ENCODE measurements around the gene DOCK4.

The DOCK4 gene

DNA sequence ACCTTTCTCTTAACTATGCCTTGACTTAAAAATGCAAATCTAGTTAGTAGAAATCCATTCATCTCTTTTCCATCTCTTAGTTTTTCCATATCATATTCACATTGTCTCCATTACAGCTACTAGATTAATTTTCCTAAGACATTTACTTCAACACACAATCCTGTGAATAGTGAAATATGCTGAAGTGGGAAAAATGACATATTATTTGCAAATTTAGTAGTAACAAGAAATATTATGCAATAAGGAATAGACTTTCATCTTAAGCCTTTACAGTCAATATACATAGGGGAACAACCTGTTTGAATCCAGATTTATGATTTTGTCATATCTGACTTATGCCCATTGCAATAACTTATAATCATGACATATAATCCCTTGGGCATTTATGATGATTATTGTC, 366.9 kb downstream of the DOCK4 start:
- H3K36me3 ChIP-seq (ENCODE audit: low read length) = no peaks in the 10 kb centered on the region
- H3F3A ChIP-seq (ENCODE audit: insufficient read depth) = no peaks in the 10 kb centered on the region
- H3K4me3 ChIP-seq (ENCODE audit: insufficient read depth, low read length, poor library complexity, severe bottlenecking) = no peak overlapping the region
- no peak overlapping the region for H3K9ac ChIP-seq (ENCODE audit: low read length)
- H3K9me2 ChIP-seq (replicated peaks; ENCODE audit: insufficient read depth, low read length) = no peaks in the 10 kb centered on the region
- H2AFZ ChIP-seq (ENCODE audit: low read depth, low read length, severe bottlenecking) = no peak overlapping the region
- no peaks in the 10 kb centered on the region for H4K20me1 ChIP-seq (ENCODE audit: low read depth, low read length)
- no peak overlapping the region for H3K4me2 ChIP-seq (ENCODE audit: low read depth, low read length, poor library complexity, severe bottlenecking)
- TF ChIP-seq, protein P1, sequence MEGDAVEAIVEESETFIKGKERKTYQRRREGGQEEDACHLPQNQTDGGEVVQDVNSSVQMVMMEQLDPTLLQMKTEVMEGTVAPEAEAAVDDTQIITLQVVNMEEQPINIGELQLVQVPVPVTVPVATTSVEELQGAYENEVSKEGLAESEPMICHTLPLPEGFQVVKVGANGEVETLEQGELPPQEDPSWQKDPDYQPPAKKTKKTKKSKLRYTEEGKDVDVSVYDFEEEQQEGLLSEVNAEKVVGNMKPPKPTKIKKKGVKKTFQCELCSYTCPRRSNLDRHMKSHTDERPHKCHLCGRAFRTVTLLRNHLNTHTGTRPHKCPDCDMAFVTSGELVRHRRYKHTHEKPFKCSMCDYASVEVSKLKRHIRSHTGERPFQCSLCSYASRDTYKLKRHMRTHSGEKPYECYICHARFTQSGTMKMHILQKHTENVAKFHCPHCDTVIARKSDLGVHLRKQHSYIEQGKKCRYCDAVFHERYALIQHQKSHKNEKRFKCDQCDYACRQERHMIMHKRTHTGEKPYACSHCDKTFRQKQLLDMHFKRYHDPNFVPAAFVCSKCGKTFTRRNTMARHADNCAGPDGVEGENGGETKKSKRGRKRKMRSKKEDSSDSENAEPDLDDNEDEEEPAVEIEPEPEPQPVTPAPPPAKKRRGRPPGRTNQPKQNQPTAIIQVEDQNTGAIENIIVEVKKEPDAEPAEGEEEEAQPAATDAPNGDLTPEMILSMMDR (IDR thresholded peaks at IDR 0.05; ENCODE audit: insufficient read depth, low read length, poor library complexity, severe bottlenecking) = no peak
- no peak for TF ChIP-seq EZH2phosphoT487 (conservative IDR thresholded peaks at IDR 0.05; ENCODE audit: low read length)
- no peaks in the 10 kb centered on the region for H3K79me2 ChIP-seq (ENCODE audit: insufficient read depth, low read length)
- H3K27me3 ChIP-seq (ENCODE audit: low read length) = no peaks in the 10 kb centered on the region
- no peak overlapping the region for H3K27ac ChIP-seq (ENCODE audit: low read depth, low read length)
- no peaks in the 10 kb centered on the region for H3K9me3 ChIP-seq (ENCODE audit: insufficient read depth, low read length)

DNA sequence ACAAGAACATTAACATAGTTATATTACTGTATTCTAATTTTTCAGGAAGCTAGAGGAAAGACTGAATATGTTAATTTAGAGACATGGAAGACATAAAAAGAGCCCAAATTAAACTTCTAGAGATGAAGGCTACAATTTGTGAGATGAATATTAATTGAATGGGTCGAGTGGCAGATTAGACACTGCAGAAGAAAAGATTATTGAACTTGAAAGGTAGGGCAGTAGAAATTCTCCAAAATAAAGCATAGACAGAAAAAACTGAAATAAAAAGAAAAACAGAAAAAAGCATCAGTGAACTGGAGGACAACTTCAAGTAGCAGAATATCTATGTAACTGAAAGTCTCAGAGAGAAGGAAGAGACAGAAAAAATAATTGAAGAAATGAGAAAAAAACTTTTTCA, 369.6 kb downstream of the DOCK4 start:
- H3K4me3 ChIP-seq (ENCODE audit: insufficient read depth, low read length, poor library complexity, severe bottlenecking) = no peak overlapping the region
- H3F3A ChIP-seq (ENCODE audit: insufficient read depth) = no peaks in the 10 kb centered on the region

DNA sequence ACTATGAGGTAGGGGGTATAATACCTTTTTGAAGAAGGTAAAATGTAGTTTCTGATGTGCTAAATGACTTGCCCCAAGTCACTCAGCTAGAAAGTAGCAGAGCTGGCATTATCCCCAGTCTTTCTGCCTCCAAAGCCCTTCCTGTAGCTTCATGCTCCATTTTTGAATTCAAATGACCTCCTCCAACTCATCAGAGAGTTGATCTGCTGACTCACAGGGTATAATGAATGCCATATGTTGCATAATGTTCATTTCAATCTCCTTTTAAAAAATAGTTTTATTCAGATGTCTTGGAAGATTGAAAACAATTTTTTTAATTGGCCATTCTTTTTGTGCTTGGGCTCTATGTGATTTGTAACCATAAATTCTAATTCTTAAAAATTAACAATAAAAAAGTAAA, 371.1 kb downstream of the DOCK4 start:
- Histone ChIP-seq H3K36me3 (ENCODE audit: low read length) (no peaks in the 10 kb centered on the region), H3K27ac (ENCODE audit: low read depth, low read length) (no peak overlapping the region), H3K9me3 (ENCODE audit: insufficient read depth, low read length) (no peaks in the 10 kb centered on the region), H3K4me2 (ENCODE audit: low read depth, low read length, poor library complexity, severe bottlenecking) (no peak overlapping the region), H4K20me1 (ENCODE audit: low read depth, low read length) (no peaks in the 10 kb centered on the region), H3K4me3 (ENCODE audit: insufficient read depth, low read length, poor library complexity, severe bottlenecking) (no peak overlapping the region), H3K9ac (ENCODE audit: low read length) (no peak overlapping the region), H3F3A (ENCODE audit: insufficient read depth) (no peaks in the 10 kb centered on the region), H3K79me2 (ENCODE audit: insufficient read depth, low read length) (no peaks in the 10 kb centered on the region), H2AFZ (ENCODE audit: low read depth, low read length, severe bottlenecking) (no peak overlapping the region), H3K27me3 (ENCODE audit: low read length) (no peaks in the 10 kb centered on the region), H3K9me2 (replicated peaks; ENCODE audit: insufficient read depth, low read length) (no peaks in the 10 kb centered on the region)
- TF ChIP-seq, protein P1 (IDR thresholded peaks at IDR 0.05; ENCODE audit: insufficient read depth, low read length, poor library complexity, severe bottlenecking) = no peak
- TF ChIP-seq EZH2phosphoT487 (conservative IDR thresholded peaks at IDR 0.05; ENCODE audit: low read length) = no peak

More for the DNA sequence above, 369.6 kb downstream of the DOCK4 start:
- Histone ChIP-seq H3K36me3 (ENCODE audit: low read length) (no peaks in the 10 kb centered on the region), H4K20me1 (ENCODE audit: low read depth, low read length) (no peaks in the 10 kb centered on the region), H3K9me2 (replicated peaks; ENCODE audit: insufficient read depth, low read length) (no peaks in the 10 kb centered on the region), H3K9ac (ENCODE audit: low read length) (no peak overlapping the region), H3K27ac (ENCODE audit: low read depth, low read length) (no peak overlapping the region), H3K9me3 (ENCODE audit: insufficient read depth, low read length) (no peaks in the 10 kb centered on the region), H3K27me3 (ENCODE audit: low read length) (no peaks in the 10 kb centered on the region), H2AFZ (ENCODE audit: low read depth, low read length, severe bottlenecking) (no peak overlapping the region), H3K79me2 (ENCODE audit: insufficient read depth, low read length) (no peaks in the 10 kb centered on the region), H3K4me2 (ENCODE audit: low read depth, low read length, poor library complexity, severe bottlenecking) (no peak overlapping the region)
- TF ChIP-seq, protein P1 (IDR thresholded peaks at IDR 0.05; ENCODE audit: insufficient read depth, low read length, poor library complexity, severe bottlenecking) = no peak
- no peak for TF ChIP-seq EZH2phosphoT487 (conservative IDR thresholded peaks at IDR 0.05; ENCODE audit: low read length)
